ENCODE results near the gene DUS1L. TPM values are rescaled to one million over a fixed set of nuclear protein-coding genes. Genes with fewer than 3 reads are reported as not detected.

Gene DUS1L
- total and polyA plus RNA-seq, 12 donors, result 34.1 to 191 (median 44.1) TPM

GRCh38 chr17:82059272-82060000 lies 6.2 kb downstream of the DUS1L start:
- H3K9me3 ChIP-seq, result no peaks in the 10 kb centered on the region
- no peaks in the 10 kb centered on the region for H3K27me3 ChIP-seq
- ATAC-seq (no peak), DNase-seq (no peak)
- WGBS, 2 donors, result 76 to 77% methylated on average over 19 of the region's 19 CpGs
- H3K4me1 ChIP-seq, result peaks cover 4 to 12% (median 7%) of the 10 kb centered on the region in 9 donors
- intact Hi-C loops (cut with DNase I), result no loop called here
- no peak overlapping the region for H3K4me3 ChIP-seq
- TF ChIP-seq, protein P1, sequence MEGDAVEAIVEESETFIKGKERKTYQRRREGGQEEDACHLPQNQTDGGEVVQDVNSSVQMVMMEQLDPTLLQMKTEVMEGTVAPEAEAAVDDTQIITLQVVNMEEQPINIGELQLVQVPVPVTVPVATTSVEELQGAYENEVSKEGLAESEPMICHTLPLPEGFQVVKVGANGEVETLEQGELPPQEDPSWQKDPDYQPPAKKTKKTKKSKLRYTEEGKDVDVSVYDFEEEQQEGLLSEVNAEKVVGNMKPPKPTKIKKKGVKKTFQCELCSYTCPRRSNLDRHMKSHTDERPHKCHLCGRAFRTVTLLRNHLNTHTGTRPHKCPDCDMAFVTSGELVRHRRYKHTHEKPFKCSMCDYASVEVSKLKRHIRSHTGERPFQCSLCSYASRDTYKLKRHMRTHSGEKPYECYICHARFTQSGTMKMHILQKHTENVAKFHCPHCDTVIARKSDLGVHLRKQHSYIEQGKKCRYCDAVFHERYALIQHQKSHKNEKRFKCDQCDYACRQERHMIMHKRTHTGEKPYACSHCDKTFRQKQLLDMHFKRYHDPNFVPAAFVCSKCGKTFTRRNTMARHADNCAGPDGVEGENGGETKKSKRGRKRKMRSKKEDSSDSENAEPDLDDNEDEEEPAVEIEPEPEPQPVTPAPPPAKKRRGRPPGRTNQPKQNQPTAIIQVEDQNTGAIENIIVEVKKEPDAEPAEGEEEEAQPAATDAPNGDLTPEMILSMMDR (IDR thresholded peaks at IDR 0.05), result no peak
- H3K27ac ChIP-seq, result no peak overlapping the region
- H3K36me3 ChIP-seq, result peaks cover 3 to 97% (median 30%) of the 10 kb centered on the region in 9 donors

DNA sequence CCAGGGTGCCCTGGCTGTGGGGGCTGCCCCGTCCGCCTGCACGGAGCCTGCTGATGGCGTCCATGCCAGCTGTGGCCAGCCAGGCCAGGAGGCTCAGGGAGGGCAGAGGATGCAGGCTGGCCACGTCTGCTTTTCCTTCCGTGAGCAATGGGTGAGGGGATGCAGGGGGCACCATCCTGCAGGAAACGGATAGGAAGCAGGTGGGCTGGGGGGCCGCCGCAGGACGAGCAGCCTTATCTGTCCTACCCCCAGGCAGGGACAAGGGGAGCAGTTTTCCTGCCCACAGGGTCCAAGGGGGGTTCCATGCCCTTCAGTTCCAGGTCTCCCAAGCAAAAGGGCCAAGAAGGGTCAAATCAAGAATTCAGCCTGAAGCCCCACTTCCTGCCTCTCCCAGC lies 6.8 kb downstream of the DUS1L start:
- Histone ChIP-seq H3K4me1 (peaks cover 0 to 8% (median 1%) of the 10 kb centered on the region in 9 donors), H3K4me3 (no peak overlapping the region), H3K27me3 (no peaks in the 10 kb centered on the region), H3K36me3 (peaks cover 3 to 97% (median 32%) of the 10 kb centered on the region in 9 donors), H3K9me3 (no peaks in the 10 kb centered on the region), H3K27ac (no peak overlapping the region)
- ATAC-seq, result no peak
- TF ChIP-seq, protein P1 (IDR thresholded peaks at IDR 0.05), result no peak
- no peak for DNase-seq
- WGBS, 2 donors, result 78 to 82% methylated on average over 10 of the region's 10 CpGs
- intact Hi-C loops (cut with DNase I), result no loop called here

DNA sequence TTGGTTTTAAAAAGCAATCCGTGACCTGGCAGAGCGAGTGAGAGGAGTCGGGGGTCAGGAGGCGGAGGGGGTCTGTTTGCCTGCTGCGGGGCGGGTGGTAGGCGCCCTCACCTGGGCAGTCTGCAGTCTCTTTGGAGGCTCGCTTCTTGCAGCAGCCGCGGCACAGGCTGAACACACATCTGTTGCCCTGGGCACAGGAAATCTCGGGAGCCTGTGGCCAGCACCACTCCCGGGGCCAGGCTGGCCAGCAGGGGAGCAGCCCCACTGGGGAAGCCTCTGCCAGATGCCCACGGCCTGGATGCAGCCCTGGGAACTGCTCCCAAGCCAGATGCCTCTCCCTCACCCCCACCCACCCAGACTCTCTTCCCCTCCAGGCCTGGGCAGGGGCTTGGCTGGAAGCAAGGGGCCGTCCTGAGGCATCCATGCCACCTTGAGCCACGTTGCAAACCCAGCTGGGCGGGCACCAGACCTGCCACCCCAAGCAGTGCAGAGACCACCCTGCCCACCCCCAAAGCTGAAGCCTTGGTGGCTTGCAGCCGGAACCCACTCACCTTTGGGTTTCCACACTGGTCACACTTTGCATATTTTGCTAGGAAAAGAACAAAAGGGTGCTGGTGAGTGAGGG lies 7.3 kb downstream of the DUS1L start:
- Histone ChIP-seq H3K9me3 (no peaks in the 10 kb centered on the region), H3K4me3 (no peak overlapping the region), H3K27me3 (no peaks in the 10 kb centered on the region), H3K4me1 (peaks cover 0 to 8% (median 4%) of the 10 kb centered on the region in 9 donors), H3K36me3 (peaks cover 3 to 98% (median 35%) of the 10 kb centered on the region in 9 donors), H3K27ac (no peak overlapping the region)
- TF ChIP-seq, protein P1 (IDR thresholded peaks at IDR 0.05), result no peak
- whole genome bisulfite sequencing, 2 donors, result 77 to 80% methylated on average over 17 of the region's 17 CpGs
- intact Hi-C loops (cut with DNase I), result no loop called here
- no peak for ATAC-seq
- DNase-seq, result peak in 1 of 2 donors; percentile 6

DNA sequence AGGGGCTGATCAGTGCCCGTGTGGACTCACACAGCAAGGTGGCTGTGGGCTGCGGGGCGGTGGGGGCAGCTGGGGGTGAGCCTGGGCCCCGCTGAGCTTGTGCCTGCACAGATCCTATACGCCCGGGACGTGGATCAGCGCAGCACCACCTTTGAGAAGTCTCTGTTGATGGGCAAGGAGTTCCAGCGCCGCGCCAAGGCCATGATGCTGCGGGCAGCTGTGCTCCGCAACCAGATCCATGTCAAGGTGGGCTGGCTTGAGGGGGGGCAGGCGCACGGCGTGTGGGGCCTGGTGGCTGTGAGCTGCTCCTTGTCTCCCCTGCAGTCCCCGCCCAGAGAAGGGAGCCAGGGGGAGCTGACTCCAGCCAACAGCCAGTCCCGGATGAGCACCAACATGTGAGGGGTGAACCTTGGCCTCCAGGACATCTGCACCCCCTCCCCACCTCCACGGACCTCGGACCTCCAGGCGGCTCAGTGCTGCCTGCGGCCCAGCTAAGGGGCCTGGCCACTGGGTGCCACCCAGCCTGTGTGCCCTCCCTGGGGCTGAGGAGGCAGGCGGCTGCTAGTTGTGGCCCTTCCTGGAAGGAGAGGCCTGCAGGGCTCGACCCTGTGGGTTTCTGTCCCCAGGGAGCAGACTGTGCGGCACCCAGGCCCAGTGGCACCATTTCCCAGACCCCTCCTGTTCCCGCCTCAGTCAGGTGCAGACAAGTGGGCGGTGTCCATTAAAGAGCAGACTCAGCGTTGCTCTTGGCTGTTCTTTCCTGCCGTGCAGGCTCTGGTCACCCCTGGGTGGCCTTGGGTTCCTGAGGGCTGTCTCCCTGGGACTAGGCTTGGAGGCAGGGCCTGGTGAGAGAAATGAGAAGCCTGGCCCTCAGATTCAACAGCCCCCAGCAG lies 8.6 kb downstream of the DUS1L start:
- 82 to 84% methylated on average over 28 to 29 of the region's 29 CpGs for WGBS, 2 donors
- Histone ChIP-seq H3K9me3 (no peaks in the 10 kb centered on the region), H3K27ac (no peak overlapping the region), H3K4me1 (peaks cover 8 to 19% (median 16%) of the 10 kb centered on the region in 9 donors), H3K27me3 (no peaks in the 10 kb centered on the region), H3K4me3 (no peak overlapping the region), H3K36me3 (peaks cover 3 to 88% (median 35%) of the 10 kb centered on the region in 9 donors)
- TF ChIP-seq, protein P1 (IDR thresholded peaks at IDR 0.05), result no peak
- no peak for ATAC-seq
- intact Hi-C loops (cut with DNase I), result no loop called here
- no peak for DNase-seq
